RCC 7860 (cell line): ENCODE data around the gene CCDC88C.
"Not testable (repeated sequence)": the region's sequence is repeated elsewhere in the genome, so short reads cannot be mapped to it uniquely, and the experiment has no call there.

Source experiments
- DNase-seq: peaks from one replicate; pipeline ENCODE4 v3.0.0-alpha.2; 2015; ENCODE audit warnings: low spot score
- FAIRE-seq: peaks from 2 replicates; lab custom pipeline; 2012; peaks lifted over from hg19 to GRCh38; lab: Jason Lieb, UNC

CCDC88C gene

GRCh38 chr14:91233936-91234790, 183.5 kb downstream of the CCDC88C start:
- no peak for DNase-seq
- FAIRE-seq: no peak

GRCh38 chr14:91232603-91233002, 185.0 kb downstream of the CCDC88C start:
- no peak for DNase-seq
- no peak for FAIRE-seq

- FAIRE-seq: no peak
- no peak for DNase-seq
These were observed 185.6 kb downstream of the CCDC88C start for GRCh38 chr14:91232052-91232451.

GRCh38 chr14:91231446-91231845, 186.2 kb downstream of the CCDC88C start:
- no peak for FAIRE-seq
- no peak for DNase-seq

- FAIRE-seq: no peak
- DNase-seq: no peak
These were observed 187.1 kb downstream of the CCDC88C start for GRCh38 chr14:91230397-91231035.

- DNase-seq: peak; percentile 78
These were observed 187.8 kb downstream of the CCDC88C start for GRCh38 chr14:91229743-91230200.

GRCh38 chr14:91229005-91229382, 188.6 kb downstream of the CCDC88C start:
- no peak for FAIRE-seq

More at GRCh38 chr14:91229743-91230200, 187.8 kb downstream of the CCDC88C start:
- FAIRE-seq: peak; percentile 80

GRCh38 chr14:91228112-91229004, 189.3 kb downstream of the CCDC88C start:
- DNase-seq (peak; percentile 78), FAIRE-seq (peak; percentile 81)

More at GRCh38 chr14:91229005-91229382, 188.6 kb downstream of the CCDC88C start:
- DNase-seq: no peak

- FAIRE-seq: no peak
These were observed 190.4 kb downstream of the CCDC88C start for GRCh38 chr14:91227183-91227628.

GRCh38 chr14:91226360-91226759, 191.3 kb downstream of the CCDC88C start:
- not testable (repeated sequence) for FAIRE-seq, DNase-seq

More at GRCh38 chr14:91227183-91227628, 190.4 kb downstream of the CCDC88C start:
- no peak for DNase-seq

GRCh38 chr14:91225025-91225424, 192.6 kb downstream of the CCDC88C start:
- DNase-seq (peak; percentile 44), FAIRE-seq (no peak)

- no peak for DNase-seq
- no peak for FAIRE-seq
These were observed 194.4 kb downstream of the CCDC88C start for GRCh38 chr14:91223028-91223783.
